ENCODE data around the gene FOXP3. TPM values are rescaled to one million over a fixed set of nuclear protein-coding genes. Genes with fewer than 3 reads are reported as not detected.

FOXP3 gene
- total RNA-seq, 4 donors from 2014 or later, result 0.20 to 0.42 TPM; not detected in 2

- no peaks in the 10 kb centered on the region for H3K36me3 ChIP-seq
- peaks cover 0 to 19% (median 2%) of the 10 kb centered on the region in 4 donors for H3K4me1 ChIP-seq
- H3K27ac ChIP-seq, result no peak overlapping the region
- no peaks in the 10 kb centered on the region for H3K9me3 ChIP-seq
- no peak overlapping the region for H3K4me3 ChIP-seq
- TF ChIP-seq POLR2A (IDR thresholded peaks at IDR 0.05), result no peak
- TF ChIP-seq CTCF (IDR thresholded peaks at IDR 0.05), result no peak
- TF ChIP-seq EP300 (IDR thresholded peaks at IDR 0.05), result no peak
- no peaks in the 10 kb centered on the region for H3K27me3 ChIP-seq
- DNase-seq (ENCODE audit: low spot score in 2 of 2), result no peak
- 50 to 52% methylated on average over 7 to 52 of the region's 56 CpGs for WGBS, 2 donors
Measured at GRCh38 chrX:49233887-49234555, 30.5 kb downstream of the FOXP3 start.

- Histone ChIP-seq H3K36me3 (no peaks in the 10 kb centered on the region), H3K4me3 (no peak within 1 kb of the TSS), H3K4me1 (peaks cover 0 to 19% (median 2%) of the 10 kb centered on the region in 4 donors), H3K27me3 (no peaks in the 10 kb centered on the region), H3K9me3 (no peaks in the 10 kb centered on the region), H3K27ac (no peak within 1 kb of the TSS)
- TF ChIP-seq EP300 (IDR thresholded peaks at IDR 0.05), result no peak
- TF ChIP-seq POLR2A (IDR thresholded peaks at IDR 0.05), result no peak
- TF ChIP-seq CTCF (IDR thresholded peaks at IDR 0.05), result no peak
- DNase-seq (ENCODE audit: low spot score in 2 of 2), result no peak
- WGBS, 2 donors, result 78 to 86% methylated on average over 9 of the region's 9 CpGs
Measured at GRCh38 chrX:49233176-49233575, 31.3 kb downstream of the FOXP3 start, which contains the start of gene CACNA1F. CACNA1F (minus strand) TSS chrX:49233340; CDS start chrX:49233309, 31 bp downstream.

GRCh38 chrX:49232525-49232924 lies 32.0 kb downstream of the FOXP3 start:
- Histone ChIP-seq H3K27ac (no peak overlapping the region), H3K4me1 (peaks cover 0 to 19% (median 2%) of the 10 kb centered on the region in 4 donors), H3K9me3 (no peaks in the 10 kb centered on the region), H3K4me3 (no peak overlapping the region), H3K27me3 (no peaks in the 10 kb centered on the region), H3K36me3 (no peaks in the 10 kb centered on the region)
- 83 to 86% methylated on average over 2 of the region's 2 CpGs for WGBS, 2 donors
- TF ChIP-seq POLR2A (IDR thresholded peaks at IDR 0.05), result no peak
- no peak for TF ChIP-seq EP300 (IDR thresholded peaks at IDR 0.05)
- no peak for TF ChIP-seq CTCF (IDR thresholded peaks at IDR 0.05)
- DNase-seq (ENCODE audit: low spot score in 2 of 2), result no peak

GRCh38 chrX:49231333-49232000 lies 33.0 kb downstream of the FOXP3 start:
- peaks cover 0 to 4% of the 10 kb centered on the region in 2 donors for H3K27me3 ChIP-seq
- no peak overlapping the region for H3K4me3 ChIP-seq
- H3K4me1 ChIP-seq, result peaks cover 0 to 11% (median 2%) of the 10 kb centered on the region in 4 donors
- no peak overlapping the region for H3K27ac ChIP-seq
- no peak for TF ChIP-seq CTCF (IDR thresholded peaks at IDR 0.05)
- TF ChIP-seq POLR2A (IDR thresholded peaks at IDR 0.05), result no peak
- no peak for TF ChIP-seq EP300 (IDR thresholded peaks at IDR 0.05)
- H3K9me3 ChIP-seq, result no peaks in the 10 kb centered on the region
- H3K36me3 ChIP-seq, result no peaks in the 10 kb centered on the region
- no peak for DNase-seq (ENCODE audit: low spot score in 2 of 2)
- WGBS, 2 donors, result 85 to 88% methylated on average over 4 to 10 of the region's 10 CpGs
